GM06990 (cell line): ENCODE data around the gene CPSF7.

ENCODE experiments used
- DNase-seq: peaks from one replicate; pipeline ENCODE4 v3.0.0-alpha.2; 2011; ENCODE audit not compliant: insufficient read length; ENCODE audit errors: extremely low read depth
- H3K27me3 ChIP-seq: replicated peaks from 2 replicates; pipeline ENCODE4 v1.6.0; 2011; ENCODE audit warnings: low read length; ENCODE audit not compliant: control insufficient read depth, insufficient read depth
- H3K36me3 ChIP-seq: 2 replicates; pipeline ENCODE4 v1.5.1; 2011; ENCODE audit warnings: low read length; ENCODE audit not compliant: control insufficient read depth, insufficient read depth
- H3K4me3 ChIP-seq: replicated peaks from 2 replicates; pipeline ENCODE4 v1.5.1; 2011; ENCODE audit warnings: low read depth, mild to moderate bottlenecking, control low read depth, low read length
- TF ChIP-seq, protein P1 (sequence below): IDR thresholded peaks from 2 replicates; pipeline ENCODE4 v1.5.1; 2011; ENCODE audit warnings: low read length, control low read depth, mild to moderate bottlenecking, inconsistent platforms; ENCODE audit not compliant: insufficient read depth, poor library complexity, severe bottlenecking

The CPSF7 gene

GRCh38 chr11:61380884-61381283 lies 48.9 kb downstream of the CPSF7 start:
- TF ChIP-seq, protein P1, sequence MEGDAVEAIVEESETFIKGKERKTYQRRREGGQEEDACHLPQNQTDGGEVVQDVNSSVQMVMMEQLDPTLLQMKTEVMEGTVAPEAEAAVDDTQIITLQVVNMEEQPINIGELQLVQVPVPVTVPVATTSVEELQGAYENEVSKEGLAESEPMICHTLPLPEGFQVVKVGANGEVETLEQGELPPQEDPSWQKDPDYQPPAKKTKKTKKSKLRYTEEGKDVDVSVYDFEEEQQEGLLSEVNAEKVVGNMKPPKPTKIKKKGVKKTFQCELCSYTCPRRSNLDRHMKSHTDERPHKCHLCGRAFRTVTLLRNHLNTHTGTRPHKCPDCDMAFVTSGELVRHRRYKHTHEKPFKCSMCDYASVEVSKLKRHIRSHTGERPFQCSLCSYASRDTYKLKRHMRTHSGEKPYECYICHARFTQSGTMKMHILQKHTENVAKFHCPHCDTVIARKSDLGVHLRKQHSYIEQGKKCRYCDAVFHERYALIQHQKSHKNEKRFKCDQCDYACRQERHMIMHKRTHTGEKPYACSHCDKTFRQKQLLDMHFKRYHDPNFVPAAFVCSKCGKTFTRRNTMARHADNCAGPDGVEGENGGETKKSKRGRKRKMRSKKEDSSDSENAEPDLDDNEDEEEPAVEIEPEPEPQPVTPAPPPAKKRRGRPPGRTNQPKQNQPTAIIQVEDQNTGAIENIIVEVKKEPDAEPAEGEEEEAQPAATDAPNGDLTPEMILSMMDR: no peak
- Histone ChIP-seq H3K27me3 (no peaks in the 10 kb centered on the region), H3K36me3 (no peaks in the 10 kb centered on the region), H3K4me3 (no peak overlapping the region)
- no peak for DNase-seq

DNA sequence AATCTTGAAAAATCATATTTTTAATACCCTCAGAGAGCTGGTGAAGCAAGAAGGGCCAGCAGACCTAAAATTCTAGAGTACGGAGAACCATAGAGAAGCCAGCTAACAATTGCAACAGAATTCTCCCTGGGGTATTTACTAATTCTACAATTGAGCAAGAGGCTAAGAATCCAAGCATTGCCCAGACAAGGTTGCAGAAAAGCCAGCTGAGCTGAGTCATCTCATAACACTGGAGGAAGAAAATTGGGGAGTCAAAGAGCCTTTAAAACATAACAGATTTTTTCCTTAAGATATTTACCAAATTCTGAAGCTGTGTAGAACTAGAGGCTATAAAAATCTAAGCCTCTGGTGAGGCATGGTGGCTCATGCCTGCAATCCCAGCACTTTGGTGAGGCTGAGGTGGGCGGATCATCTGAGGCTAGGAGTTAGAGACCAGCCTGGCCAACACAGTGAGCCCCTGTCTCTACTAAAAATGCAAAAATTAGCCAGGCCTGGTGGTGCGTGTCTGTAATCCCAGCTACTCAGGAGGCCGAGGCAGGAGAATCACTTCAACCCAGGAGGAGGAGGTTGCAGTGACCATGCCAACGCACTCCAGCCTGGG lies 51.0 kb downstream of the CPSF7 start:
- H3K27me3 ChIP-seq: no peaks in the 10 kb centered on the region
- H3K4me3 ChIP-seq: no peak overlapping the region
- TF ChIP-seq, protein P1: no peak
- no peak for DNase-seq
- H3K36me3 ChIP-seq: no peaks in the 10 kb centered on the region

GRCh38 chr11:61377461-61378160 lies 52.2 kb downstream of the CPSF7 start:
- no peaks in the 10 kb centered on the region for H3K36me3 ChIP-seq
- H3K4me3 ChIP-seq: no peak overlapping the region
- DNase-seq: no peak
- H3K27me3 ChIP-seq: no peaks in the 10 kb centered on the region
- TF ChIP-seq, protein P1: no peak

DNA sequence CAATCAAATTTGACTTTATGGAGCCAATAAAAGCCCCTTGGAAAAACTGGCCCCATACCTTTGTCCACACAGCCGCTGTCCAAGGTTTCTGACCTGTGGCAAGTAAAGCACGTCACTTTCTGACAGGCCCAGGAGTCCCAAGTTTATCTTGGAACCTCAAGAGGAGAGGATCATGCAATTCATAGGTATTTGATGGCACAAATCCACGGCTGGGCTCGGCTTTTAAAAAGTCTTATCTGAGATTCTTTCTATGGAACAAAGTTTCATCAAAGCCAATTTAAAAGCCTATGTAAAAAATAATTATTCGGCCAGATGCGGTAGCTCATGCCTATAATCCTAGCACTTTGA lies 54.0 kb downstream of the CPSF7 start:
- Histone ChIP-seq H3K4me3 (no peak overlapping the region), H3K36me3 (no peaks in the 10 kb centered on the region), H3K27me3 (no peaks in the 10 kb centered on the region)
- no peak for DNase-seq
- TF ChIP-seq, protein P1: no peak

- TF ChIP-seq, protein P1: no peak
- Histone ChIP-seq H3K27me3 (no peaks in the 10 kb centered on the region), H3K36me3 (peaks cover 8% of the 10 kb centered on the region), H3K4me3 (no peak overlapping the region)
- DNase-seq: no peak
These were observed 56.9 kb downstream of the CPSF7 start for GRCh38 chr11:61372659-61373420.
